HG02610 (cell line): ENCODE data around the gene SPINK1.
A peak's percentile ranks its signal among the peaks of the same experiment; 100 is the strongest.
"Not testable (repeated sequence)": the region's sequence is repeated elsewhere in the genome, so short reads cannot be mapped to it uniquely, and the experiment has no call there.

Experiments
- ATAC-seq: cut with Tn5 transposase; IDR thresholded peaks from one replicate; pipeline ENCODE4 v1.9.1; 2021; ENCODE audit warnings: mild to moderate bottlenecking, moderate library complexity; ENCODE audit not compliant: unreplicated experiment

Gene SPINK1

DNA sequence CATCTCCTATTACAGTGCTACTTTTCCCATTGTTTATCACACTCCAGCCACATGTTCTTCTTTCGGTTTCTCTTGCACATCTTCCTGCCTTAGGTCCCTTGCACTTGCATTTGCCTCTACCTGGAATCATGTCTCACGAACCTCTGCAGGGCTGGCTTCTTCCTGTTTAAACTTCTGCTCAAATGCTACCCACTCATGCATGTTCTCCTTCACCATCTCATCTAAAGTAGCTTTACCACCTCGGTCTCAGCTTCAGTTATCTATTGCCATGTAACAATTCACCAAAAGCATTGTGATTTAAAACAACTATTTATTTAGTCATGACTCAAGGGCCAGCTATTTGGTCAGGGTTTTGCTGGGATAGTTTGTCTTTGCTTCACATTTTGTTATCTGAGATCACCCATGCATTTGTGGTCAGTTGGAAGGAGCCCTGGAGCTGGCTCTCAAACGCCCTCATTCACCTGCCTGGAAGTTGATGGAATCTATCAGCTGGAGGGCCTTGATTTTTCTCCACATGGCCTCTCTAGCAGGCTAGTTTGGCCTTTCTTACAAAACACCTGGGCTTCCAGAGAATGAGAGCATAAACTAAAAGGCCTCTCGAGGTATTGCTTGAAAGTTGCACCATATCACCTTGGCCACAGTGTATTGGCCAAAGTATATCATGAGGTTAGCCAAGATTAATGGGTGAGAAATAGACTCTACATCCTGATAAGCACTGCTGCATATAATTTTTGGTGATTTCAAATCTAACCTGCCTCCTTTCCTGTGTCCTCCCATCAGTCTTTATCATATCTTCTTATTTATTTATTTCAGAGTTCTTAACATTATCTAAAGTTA, 21.4 kb downstream of the SPINK1 start:
- ATAC-seq = no peak

DNA sequence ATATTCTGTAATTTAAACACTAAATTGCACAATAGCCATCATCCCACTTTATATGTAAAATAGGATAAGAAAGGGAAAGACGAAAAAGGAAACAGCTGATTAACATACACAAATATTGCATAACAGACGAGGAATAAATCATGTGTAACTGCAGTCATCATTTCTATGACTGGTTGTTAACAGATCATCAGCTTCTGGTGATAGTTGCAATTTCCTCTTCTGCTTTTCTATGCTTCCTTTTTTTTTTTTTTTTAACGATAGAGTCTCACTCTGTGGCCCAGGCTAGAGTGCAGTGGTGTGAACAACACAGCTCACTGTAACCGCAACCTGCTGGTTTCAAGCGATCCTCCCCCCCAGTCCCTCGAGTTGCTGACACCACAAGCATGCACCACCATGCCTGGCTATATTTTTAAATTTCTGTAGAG, 26.4 kb downstream of the SPINK1 start:
- ATAC-seq = peak; percentile 85

DNA sequence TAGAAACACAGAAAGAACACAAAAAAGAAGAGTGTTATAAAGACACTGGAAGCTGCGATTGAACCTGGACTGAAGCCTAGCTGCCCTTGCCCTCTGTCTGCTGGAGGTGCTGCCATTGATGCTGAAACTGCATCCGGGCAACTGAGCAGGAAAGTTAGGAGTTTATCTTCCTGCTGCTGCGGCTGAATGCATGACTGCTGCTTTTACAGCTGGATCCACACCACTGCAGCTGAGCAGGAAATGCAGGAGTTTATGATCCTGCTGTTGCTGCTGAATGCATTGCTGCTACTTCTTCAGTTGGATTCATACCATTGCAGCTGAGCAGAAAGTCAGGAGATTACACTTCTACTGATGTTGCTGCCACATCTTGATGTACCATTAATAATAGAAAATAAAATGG, 27.1 kb downstream of the SPINK1 start:
- ATAC-seq = no peak

DNA sequence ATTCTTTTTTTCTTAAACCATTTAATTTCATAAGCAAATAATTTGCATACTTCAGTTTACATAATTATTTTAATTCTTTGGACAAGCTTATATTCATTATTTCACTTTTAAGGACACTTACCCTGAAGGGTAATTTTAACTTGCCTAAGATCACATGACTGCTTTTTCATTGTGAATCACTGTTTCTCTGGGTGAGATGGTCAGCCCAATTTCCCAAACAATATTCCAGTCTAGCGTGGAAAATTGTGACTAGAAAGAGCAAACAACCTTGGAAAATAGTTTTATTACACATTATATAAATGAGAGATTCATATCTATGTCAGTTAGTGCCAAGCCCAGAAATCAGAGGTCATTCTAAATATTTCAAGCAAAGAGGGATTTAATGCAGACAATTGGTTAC, 27.5 kb downstream of the SPINK1 start:
- no peak for ATAC-seq

DNA sequence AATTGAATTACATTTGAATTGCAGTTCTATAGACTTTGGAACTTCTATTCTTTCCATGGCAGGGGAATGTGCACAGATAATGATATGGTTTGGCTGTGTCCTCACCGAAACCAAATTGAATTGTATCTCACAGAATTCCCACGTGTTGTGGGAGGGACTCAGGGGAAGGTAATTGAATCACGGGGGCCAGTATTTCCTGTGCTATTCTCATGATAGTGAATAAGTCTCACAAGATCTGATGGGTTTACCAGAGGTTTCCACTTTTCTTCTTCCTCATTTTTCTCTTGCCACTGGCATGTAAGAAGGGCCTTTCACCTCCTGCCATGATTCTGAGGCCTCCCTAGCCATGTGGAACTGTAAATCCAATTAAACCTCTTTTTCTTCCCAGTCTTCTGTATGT, 28.3 kb downstream of the SPINK1 start:
- ATAC-seq = not testable (repeated sequence)

DNA sequence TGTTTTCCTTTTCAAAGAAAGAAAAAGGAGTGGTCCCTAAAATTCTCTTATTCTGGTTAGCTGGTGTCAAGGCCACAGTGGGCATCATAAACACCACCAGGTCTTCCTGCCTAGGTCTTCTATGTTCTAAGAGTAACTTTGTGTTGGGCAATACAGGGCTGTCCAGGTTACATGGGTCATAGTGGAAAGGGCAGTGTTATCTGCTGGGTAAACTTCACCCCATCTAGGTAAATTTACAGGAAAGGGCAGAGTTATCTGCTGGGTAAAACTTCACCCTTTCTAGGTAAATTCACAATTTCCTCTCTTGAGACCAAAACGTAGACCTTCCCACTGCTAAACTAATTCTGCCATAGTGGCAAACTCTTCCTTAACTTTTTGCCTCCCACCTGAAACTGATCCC, 30.0 kb downstream of the SPINK1 start:
- no peak for ATAC-seq

DNA sequence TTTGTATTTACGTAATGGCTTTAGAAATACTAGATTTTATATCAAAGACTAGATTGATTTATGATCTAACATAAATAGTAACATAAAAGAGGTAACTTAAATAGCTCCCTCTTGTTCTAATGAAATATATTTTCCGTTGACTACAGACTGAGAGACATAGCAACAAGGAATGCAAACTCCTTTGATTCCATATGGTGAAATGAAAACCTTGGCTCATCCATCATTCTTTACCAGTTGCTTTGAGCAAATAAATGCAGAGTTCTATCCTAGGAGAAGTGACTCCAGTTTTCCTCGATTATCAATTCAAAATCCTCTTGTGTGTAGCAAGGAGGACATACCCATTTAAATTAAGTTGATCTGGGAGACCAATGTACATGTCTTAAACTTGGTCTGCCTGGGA, 31.0 kb downstream of the SPINK1 start:
- no peak for ATAC-seq

DNA sequence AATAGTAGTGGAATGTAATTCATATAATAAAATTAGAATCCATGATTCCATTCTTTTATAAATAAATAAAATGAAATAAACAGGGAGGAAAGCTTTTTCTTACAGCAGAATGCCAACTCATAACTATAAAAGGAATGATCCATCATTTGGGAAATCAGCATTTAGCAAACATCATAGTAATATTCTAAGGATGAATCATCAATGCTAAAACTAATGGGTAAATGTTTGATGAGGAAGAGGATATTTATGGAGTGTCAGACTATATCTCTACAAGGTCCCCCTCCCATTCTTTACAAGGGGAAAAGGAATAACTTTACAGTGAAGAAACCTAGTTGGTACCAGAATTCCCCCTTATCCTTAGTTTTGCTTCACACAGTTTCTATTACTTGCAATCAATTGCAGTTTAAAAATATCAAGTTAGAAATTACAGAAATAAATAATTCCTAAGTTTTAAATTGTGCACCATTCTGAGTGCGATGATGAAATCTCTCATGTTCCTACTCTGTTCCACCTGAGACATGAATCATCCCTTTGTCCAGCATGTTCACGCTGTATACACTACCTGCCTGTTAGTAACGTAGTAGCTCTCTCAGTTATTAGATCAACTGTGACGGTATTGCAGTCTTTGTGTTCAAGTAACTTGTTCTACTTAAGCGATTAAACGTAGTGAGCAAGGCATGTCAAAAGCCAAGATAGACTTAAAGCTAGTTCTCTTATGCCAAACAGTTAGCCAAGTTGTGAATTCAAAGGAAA, 34.7 kb downstream of the SPINK1 start:
- ATAC-seq = no peak

DNA sequence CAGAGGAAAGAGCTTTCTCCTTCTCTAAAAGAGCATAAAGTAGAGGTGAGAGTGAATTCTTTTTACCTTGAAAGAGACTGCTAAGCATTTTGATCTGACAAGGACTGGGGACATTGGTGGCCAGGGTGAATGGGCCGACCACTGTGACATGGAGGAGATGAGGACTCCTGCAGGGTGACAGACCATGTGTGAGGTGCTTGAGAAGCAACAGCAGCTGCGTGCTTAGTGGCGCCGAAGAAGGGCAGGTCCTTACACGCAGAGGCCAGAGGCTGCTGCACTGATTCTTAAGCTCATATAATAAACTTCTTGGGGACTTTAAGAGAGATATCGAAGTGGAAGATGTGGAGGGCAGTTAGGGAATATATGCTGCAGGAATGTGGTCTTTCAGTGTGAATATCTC, 40.3 kb downstream of the SPINK1 start:
- no peak for ATAC-seq

DNA sequence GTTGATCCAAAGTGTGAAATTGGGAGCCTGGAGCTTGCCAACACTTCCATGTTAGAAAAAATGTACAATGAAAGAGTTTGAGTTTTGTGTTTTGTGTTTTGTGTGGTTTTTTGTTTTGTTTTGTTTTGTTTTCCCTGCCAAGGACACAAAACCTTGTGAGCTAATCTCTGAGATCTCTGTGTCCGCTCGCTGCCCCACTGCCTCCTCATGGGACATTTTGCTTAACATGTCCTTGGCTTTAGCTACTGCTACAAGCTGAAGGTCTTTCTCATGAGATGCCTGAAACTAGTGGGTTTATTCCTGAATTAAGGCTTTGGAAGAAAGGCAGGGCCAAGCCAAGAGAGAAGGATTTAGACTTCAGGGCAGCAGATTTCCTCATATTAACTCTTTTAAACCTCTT, 41.7 kb downstream of the SPINK1 start:
- no peak for ATAC-seq

DNA sequence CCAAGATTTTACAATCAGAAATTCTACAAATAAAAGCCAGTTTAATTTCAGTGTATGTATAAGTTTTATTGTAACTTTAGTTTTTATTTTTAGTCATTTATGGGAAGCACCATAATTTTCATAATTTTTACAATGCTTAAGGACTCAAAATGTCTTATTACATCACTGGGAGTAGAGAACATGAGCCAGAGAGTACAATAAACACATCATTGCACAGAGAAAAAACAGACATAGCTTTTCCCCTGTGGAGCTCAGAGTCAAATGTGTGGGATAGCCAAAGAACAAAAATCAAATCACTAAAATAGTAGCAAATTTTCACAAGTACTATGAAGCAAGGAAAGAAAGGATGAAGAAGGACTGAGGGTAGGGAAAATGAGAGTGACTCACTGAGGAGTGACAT, 43.4 kb downstream of the SPINK1 start:
- no peak for ATAC-seq

DNA sequence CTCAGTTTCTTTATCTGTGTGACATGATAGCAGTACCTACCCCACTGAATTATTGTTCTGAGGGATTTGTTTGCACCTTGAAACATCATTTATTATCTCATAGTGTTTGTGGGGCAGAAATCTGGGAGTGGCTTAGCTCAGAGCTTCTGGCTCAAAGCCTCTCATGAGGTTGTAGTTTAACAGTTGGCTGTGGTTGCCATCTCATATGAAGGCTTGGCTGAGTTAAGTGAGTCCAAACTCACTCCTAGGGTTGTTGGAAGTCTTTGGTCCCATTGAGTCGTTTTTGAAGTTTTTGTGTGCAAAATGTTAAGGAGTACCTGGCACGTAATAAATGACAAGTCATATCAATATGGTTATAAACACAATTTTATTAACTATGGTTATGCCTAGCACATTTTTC, 45.3 kb downstream of the SPINK1 start:
- ATAC-seq = no peak

DNA sequence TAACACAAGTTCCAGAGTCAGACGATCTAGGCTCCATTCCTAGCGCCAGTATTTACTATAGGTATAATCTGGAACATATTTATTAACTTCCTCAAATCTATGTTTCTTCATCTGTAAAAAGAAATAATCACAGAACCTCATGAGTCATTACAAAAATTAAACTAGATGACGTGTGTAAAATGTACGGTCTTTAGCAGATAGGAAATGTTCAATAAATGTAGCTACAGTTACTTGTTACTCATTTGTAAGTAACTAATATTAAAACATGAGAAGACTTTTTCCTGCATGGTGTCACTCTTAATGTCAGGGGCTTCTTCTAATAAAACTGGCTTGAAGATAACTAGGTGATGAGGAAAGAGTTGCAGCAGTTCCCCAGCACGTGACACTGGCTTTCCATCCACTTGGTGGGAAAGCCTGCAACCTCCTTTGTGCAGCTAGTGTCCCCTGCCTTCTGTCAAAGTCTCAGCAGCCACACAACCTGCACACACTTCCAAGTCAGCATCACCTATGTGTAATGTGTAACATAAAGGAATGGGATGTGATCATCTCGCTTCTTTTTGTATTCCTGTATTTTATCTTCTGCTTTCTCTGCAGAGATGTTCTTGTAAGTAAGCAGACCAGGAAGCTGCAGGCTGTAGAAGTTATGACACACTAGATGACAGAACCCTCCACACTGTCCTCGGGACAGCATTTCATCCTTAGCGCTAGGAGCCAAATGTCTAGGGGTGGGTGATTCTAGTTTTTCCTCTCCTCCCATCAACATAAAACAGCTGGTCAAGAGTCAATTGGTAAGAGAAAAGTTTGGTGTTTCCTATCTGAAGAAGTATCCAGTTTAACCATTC, 47.1 kb downstream of the SPINK1 start:
- ATAC-seq = no peak

DNA sequence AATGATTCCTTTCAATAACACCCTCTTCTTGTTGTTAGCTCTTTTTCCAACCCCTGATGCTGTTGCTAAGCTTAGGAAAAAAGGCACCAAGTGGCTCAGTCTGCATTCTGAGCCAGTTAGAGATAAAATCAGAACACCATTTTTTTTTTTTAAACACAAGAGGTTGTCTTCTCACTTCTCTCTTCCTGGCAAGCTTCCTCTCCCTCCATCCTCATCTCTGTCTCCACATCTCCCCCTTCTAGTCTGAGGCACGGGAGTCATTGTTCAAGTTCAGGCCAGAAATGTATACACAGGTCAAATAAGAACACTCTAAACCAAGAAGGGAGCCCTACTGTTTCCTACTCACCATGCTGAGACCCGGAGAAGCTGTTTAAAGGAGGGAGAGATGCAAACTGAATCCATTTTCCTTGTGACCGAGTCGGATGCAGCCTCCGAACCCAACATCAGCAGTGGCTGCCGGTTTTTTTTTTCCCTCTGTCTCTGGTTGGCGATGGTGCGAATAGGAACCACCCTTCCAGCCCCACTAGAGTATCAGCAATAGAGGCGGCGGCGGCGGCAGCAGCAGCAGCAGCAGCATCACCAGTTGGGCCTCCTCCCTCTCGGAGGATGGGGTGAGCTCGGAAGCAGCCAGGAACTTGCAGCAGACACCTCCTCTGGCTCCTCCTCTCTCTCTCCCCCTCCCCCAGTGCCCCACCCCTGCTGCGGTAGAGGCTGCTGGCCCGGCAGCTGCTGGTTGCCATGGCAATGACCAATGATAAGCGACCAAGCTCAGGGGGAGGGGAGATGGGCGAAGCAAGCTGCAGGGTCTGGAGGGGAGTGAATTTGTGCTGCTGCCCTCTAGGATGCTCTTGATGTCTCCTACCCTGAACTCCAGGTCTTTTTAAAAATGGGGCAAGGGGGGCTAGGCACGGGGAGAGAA, 49.1 kb downstream of the SPINK1 start, which contains the start of gene JAKMIP2:
Gene JAKMIP2, minus strand, starts transcription at position 619 of the 919 bp plus-strand sequence. CDS start 110,922 bp downstream, outside the sequence.
- peak; percentile 65 for ATAC-seq

DNA sequence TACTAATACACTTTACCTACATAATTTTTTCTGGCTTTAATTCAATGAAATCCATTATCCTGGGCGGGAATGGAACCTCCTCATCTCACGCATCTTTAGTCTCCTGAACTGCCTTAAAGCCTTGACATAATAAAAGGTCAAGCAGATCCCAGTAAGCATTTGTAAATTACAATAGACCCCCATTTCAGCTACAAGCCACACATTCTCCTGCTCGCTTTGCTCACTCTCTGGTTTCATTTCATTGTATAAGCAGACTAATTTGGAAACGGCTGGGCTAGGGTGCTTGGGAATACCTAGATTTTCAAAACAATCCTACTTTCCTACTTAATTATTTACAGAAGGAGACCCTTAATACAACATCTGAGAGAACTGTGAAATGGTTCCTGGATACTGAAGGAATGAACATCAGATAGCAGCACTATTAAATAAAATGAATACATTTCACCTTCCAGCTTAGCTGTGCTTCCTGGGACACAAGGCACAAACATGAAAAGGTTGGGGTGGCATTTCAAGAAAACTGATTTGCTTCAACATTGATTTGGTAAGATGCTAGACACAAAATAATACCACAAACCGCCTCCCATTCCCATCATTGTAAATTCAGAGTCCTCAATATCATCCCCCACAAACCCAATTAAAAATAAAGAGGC, 50.4 kb downstream of the SPINK1 start:
- no peak for ATAC-seq

DNA sequence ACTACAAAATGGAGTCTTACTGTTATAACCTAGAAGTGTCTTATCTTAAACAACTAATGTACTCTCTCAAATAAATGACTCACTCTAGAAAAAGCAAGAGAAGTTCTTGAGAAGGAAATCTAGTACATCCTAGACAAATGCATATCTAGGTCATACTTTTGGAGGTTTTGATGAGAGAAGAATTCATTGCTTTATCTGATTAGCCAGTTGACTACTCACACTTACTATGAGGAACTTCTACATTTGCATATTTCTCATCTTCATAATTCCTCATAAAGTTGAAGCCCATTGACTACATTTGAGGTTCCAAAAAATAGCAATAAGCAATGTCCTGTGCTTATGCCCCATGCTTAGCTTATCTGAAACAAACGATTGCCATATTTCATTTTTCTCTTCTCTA, 51.8 kb downstream of the SPINK1 start:
- ATAC-seq = no peak

DNA sequence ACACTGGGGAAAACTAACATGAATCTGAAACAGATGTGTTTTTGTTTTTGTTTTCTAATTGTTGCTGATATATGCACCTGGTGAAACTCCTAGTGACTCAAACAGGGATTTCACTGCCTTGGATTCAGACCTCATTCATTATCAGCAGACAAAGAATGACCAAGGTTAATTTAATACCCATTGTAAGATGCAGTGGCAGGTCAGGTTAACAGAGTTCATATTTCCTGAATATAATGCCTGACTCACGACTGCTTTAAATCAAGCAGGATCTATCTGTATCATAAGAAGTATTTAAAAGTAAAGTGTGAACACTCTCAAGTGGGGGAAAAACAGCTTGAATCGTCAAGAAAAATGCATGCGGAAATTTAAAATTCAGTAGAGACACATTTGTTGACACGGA, 54.5 kb downstream of the SPINK1 start:
- no peak for ATAC-seq
